ENCODE results near the gene NAB2. TPM values are rescaled to one million over a fixed set of nuclear protein-coding genes. Genes with fewer than 3 reads are reported as not detected.

NAB2 gene
- total and polyA plus RNA-seq, 9 of the 15 experiments (the other 6 are each of a cell fraction or from before 2014, with no cell fraction given), result 0.45 to 40.9 (median 20.4) TPM

GRCh38 chr12:57109207-57110103 is 20.5 kb downstream of the NAB2 start:
- Histone ChIP-seq H3K4me2 (ENCODE audit: insufficient read depth, low read length) (peak overlapping the region; percentile 97), H3K79me2 (ENCODE audit: control insufficient read depth, insufficient read depth, low read length) (peaks cover 12% of the 10 kb centered on the region; the same call in 2 of the 3 replicates), H3K27me3 (ENCODE audit: control insufficient read depth in 2 of 2, insufficient read depth in 2 of 2, low read length in 2 of 2) (no peaks in the 10 kb centered on the region), H3K36me3 (ENCODE audit: control insufficient read depth, insufficient read depth, low read length) (peaks cover 27% of the 10 kb centered on the region; the same call in 2 of the 3 replicates), H3K9me1 (ENCODE audit: control insufficient read depth, insufficient read depth, low read length) (no peaks in the 10 kb centered on the region), H2AFZ (ENCODE audit: low read depth, low read length) (peak overlapping the region; percentile 93), H3K9ac (ENCODE audit: insufficient read depth in 1 of 2, low read depth in 2 of 2, low read length in 2 of 2) (peak overlapping the region; percentile 81 to 92; a peak in 1 of 4 replicates), H3K4me3 (peak overlapping the region; percentile 48), H4K20me1 (replicated peaks; ENCODE audit: control insufficient read depth, insufficient read depth, low read length) (no peaks in the 10 kb centered on the region), H3K4me1 (replicated peaks in 1 of 2; ENCODE audit: control insufficient read depth in 2 of 2, insufficient read depth in 2 of 2, low read length in 2 of 2) (peaks cover 22 to 43% of the 10 kb centered on the region in 2 experiments; a peak in 4 of 5 replicates), H3K27ac (ENCODE audit: extremely low read depth, low read depth, low read length) (peak overlapping the region; percentile 91; the same call in 2 of the 3 replicates), H3K9me3 (replicated peaks; ENCODE audit: control insufficient read depth, insufficient read depth, low read depth, low read length) (no peaks in the 10 kb centered on the region)
- DNase-seq (ENCODE audit: extremely low read depth in 1 of 4, low spot score in 3 of 4), result peak in 2 of 4 experiments; percentile 3 to 6
- no peak for FAIRE-seq
- POLR2A ChIA-PET, result interaction anchor here (0.6 to 2.3 kb wide), 4 partner anchors 11 to 121 kb away, joined by 3 to 7 read pairs (median 4); no protein-coding TSS in a partner anchor
- CTCF ChIA-PET (ENCODE audit: low intra/inter-chr PET ratio), result no interaction called here
- intact Hi-C loops (cut with micrococcal nuclease), result loop anchor here (5.0 kb wide), 1 partner anchor 267 kb away; no protein-coding TSS in a partner anchor
- 50% methylated on average over 5 of the region's 7 CpGs for WGBS (ENCODE audit: insufficient coverage, low coverage, missing lambda C conversion rate)
- no TSS peak for BruUV-seq (replicated peaks)
- in situ Hi-C loops (cut with MboI), result loop anchor here (5.0 kb wide), 2 partner anchors 42 to 102 kb away; partner anchors contain the start of gene ZBTB39
- no peak for ATAC-seq
- TF ChIP-seq MCM3 (IDR thresholded peaks at IDR 0.05) (no peak), ZC3H11A (IDR thresholded peaks at IDR 0.05; ENCODE audit: low read depth, low read length) (no peak), ZNF197 (CRISPR knock-in tag; IDR thresholded peaks at IDR 0.05; ENCODE audit: low read depth) (no peak), ILK (tag; IDR thresholded peaks at IDR 0.05; ENCODE audit: borderline replicate concordance, low read depth) (no peak), ZFP91 (CRISPR knock-in tag; IDR thresholded peaks at IDR 0.05) (no peak), ZNF140 (CRISPR knock-in tag; IDR thresholded peaks at IDR 0.05) (no peak), ELK1 (CRISPR knock-in tag; IDR thresholded peaks at IDR 0.05) (no peak), ZNF586 (CRISPR knock-in tag; conservative IDR thresholded peaks at IDR 0.05) (no peak), BRCA1 (IDR thresholded peaks at IDR 0.05) (no peak), BRCA1 (CRISPR knock-in tag; IDR thresholded peaks at IDR 0.05) (no peak), KDM1A (IDR thresholded peaks at IDR 0.05) (peak in 1 of 2 experiments; percentile 67; a peak in 3 of 4 replicates), ZC3H8 (IDR thresholded peaks at IDR 0.05) (no peak), SP2 (IDR thresholded peaks at IDR 0.05; ENCODE audit: extremely low read depth, low read depth, low read length, poor library complexity, severe bottlenecking) (no peak), ZNF217 (CRISPR knock-in tag; IDR thresholded peaks at IDR 0.05) (no peak), PCBP1 (IDR thresholded peaks at IDR 0.05; ENCODE audit: low read depth, low read length, poor library complexity, severe bottlenecking) (no peak), ZNF696 (CRISPR knock-in tag; conservative IDR thresholded peaks at IDR 0.05) (no peak)

Measured in K562 (cell line).